ENCODE measurements around the gene CWC22. TPM values are rescaled to one million over a fixed set of nuclear protein-coding genes. Genes with fewer than 3 reads are reported as not detected.

CWC22 gene
- polyA plus RNA-seq, 1 donor = 19.5 TPM

DNA sequence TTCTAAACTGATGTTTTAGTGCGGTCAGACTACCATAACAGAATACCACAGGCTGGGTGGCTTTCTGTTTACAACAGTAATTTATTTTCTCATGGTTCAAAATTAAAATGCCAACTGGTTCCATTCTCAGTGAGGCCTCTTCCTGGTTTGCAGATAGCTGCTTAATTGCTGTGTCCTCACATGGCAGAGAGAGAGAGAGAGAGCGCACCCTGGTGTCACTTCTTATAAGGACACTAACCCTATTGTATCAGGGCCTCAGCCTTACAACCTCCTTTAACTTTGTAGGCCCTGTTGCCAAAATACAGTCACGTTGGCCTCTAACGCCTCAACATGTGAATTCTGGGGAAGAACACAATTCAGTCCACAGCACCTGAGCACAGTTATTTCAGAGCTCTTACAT is 108.2 kb downstream of the CWC22 start:
- no peak for DNase-seq (ENCODE audit: low read depth)

Other genes starting within 250 kb of the CWC22 start
- gene ZNF385B, start 145.7 kb downstream of the CWC22 start, polyA plus RNA-seq (ENCODE audit: insufficient read length) = 24.5 TPM